A172 (cell line): Measurements from ENCODE around the gene WWOX. TPM values are rescaled to one million over a fixed set of nuclear protein-coding genes. Genes with fewer than 3 reads are reported as not detected.
"Not testable (repeated sequence)": the region's sequence is repeated elsewhere in the genome, so short reads cannot be mapped to it uniquely, and the experiment has no call there.

Source experiments
- DNase-seq: peaks from one replicate; pipeline ENCODE4 v3.0.0-alpha.2; 2015; ENCODE audit warnings: low spot score
- total RNA-seq: library from RNA; depleted of rRNA; stranded (reverse); fragments of >200 nt; shearing (Covaris generic); gene quantifications from 2 replicates; pipeline ENCODE4 v1.2.3, GENCODE V29; 2014

WWOX gene
- total RNA-seq, 1 experiment from 2014 or later: 29.6 TPM

DNA sequence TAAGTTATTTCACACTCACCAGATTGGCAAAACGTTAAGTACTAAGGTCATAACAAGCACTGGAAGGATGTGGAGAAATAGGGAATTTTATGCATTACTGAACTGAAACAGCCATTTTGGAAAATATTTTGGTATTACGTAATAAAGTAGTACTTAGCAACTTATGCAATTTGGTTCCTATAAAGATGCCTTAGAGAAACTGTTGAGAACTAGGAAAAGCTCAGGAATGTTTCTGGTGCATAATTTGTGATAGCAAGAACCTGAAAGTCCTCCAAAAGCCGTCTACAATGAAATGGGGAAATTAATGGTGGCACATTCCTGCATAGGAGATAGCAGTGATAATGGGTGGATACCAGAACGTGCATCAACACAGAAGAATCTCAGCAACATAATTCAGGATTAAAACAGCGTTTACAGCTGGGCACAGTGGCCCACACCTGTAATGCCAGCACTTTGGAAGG is 472.5 kb downstream of the WWOX start:
- no peak for DNase-seq

DNA sequence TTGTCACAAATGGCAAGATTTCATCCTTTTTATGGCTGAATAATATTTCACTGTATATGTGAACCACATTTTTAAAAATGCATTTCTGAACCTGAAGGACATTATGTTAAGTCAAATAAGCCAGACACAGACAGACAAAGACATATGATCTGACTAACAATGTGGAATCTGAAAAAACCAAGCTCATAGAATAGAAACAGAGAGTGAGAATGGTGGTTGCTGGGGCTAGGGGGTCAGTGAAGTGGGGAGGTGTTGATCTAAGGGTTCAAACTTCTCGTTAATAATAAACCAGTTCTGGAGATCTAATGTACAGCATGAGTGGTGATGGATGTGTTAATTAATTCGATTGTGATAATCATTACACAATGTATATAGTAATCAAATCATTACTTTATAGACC is 475.1 kb downstream of the WWOX start:
- DNase-seq: no peak

DNA sequence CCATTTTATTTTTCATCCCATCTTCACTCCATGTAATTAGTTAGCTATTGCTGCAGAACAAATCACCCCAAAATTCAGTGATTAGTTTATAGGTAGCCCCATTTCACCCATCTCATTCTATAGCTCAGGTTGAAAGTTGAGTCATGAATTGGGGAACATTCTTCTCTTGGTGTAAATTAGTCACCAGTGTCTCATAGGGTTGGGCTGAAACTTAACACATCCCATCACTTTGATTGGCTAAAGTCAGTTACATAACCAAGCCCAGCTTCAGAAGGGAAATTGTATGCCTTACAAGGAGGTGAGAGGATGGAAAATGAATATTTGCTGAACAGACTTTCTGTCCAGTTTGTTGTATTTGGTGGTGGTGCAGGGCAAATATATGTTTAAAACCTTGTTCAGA is 477.5 kb downstream of the WWOX start:
- DNase-seq: no peak

DNA sequence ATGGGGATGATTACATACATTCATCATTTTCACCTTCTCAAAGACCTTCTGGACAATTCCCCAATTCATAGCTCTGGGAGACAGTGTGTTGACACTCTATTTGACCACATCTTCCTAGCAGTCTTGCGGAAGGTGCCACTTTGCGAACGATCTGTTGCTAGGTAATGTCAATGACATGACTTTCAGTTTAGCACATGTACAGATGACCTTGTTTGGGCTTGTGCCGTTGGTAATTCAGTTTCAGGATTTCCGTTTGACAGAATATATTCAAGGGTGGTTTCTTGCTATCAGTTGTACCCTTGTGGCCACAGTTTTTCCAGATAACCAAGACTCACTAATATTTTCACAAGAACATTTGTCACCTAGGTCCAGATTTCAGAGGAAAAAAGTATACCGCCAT is 478.2 kb downstream of the WWOX start:
- DNase-seq: no peak

DNA sequence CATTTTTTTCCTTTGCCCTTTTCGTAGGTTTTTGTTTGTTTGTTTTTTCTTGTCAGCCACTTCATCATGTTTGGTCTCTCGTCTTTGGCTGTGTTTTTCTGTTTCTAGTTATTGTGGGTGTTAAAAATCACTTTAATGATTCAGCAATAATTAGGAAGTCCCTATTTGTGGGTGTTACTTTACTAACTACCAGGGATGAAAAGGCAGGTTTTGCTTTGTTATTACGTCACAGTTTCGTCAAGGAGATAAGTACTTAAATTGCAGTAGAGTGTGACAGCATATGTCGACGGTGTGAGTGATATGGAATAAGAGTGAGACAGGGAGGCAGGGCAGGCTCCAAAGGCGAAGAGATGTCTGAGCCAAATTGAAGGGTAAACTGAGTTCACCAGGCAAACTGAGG is 479.6 kb downstream of the WWOX start:
- no peak for DNase-seq

DNA sequence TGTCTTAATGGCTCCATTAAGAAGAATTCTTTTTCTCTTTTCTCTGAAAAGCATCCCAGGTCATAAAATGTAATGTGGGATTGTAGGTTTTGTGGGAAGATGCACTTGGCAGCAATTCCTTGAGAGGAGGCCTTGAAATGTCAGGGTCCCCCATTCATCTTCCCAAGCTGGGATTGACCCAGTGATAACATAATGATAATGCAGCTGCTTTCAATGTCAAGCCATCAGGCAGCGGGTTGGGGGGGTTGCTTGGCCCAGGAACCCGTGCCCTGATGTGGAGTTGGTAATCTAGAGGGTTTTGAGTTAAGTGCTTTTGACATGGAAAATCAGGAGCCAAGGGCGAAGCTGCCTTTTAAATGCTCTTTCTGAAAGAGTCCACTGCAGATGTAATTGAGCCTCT is 484.0 kb downstream of the WWOX start:
- no peak for DNase-seq

DNA sequence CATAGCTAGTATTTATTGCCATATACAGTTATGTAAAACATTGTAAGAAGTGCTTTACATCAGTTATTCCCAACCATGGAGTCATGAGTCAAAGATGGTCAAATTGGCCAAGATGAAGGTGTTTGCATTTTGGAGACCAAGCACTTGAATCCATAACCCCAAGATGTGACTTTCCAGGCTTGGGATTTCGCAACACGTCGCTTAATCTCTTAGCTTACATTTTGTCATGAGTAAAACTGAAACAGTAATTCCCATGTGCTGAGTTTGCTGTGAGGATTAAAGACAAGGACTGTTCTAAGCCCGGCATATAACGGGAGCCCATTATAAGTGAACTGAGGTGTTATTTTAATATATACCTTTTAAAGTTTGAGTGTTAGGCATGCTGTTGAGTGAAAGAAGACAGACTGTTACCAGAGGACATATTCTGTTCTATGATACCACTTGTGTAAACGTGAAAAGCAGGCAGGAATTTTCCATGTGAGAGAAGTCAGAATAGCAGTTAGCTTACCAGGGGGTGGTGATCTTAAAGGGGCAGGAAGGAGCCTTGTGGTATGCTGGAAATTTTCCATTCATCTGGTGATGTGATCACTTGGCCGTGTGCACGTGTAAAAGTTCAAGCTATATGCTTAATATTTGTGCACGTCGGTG is 484.9 kb downstream of the WWOX start:
- no peak for DNase-seq

DNA sequence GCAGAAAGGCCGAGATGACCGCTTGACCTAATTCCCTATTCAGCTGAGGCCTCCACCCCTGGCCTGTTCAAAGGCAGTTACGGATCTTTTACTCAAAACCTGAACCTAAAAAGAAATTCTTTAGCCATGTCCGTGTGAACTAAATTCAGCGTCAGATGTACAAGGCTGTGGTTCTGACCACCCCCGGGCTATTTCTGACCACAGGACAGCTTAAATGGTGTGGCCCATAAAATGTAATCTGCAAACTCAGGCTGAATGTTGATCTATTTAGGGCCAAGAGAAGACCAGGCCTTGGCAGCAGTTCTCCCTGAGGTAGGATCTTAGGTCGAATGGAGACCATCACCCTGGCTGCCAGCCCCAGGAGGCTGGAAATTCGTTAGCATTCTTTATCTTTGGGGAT is 485.5 kb downstream of the WWOX start:
- no peak for DNase-seq

DNA sequence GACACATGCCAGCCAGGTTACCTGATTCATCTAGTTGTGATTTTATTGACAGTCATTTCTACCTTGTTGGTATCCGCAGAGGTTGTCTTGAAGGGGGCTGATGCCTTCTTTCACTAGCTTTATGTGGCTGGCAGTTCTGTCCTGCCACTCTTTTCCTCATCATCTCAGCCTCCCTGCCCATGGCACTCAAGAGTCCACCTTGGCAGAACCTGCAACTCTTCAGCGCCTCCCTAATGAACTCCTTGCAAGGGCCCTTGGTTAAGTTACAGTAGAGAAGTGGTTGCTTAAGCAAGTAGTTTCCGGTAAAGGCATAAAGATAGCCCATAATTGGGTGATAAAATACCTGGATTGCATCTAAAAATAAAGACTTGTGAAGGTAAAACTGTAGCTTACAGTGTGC is 489.9 kb downstream of the WWOX start:
- no peak for DNase-seq

DNA sequence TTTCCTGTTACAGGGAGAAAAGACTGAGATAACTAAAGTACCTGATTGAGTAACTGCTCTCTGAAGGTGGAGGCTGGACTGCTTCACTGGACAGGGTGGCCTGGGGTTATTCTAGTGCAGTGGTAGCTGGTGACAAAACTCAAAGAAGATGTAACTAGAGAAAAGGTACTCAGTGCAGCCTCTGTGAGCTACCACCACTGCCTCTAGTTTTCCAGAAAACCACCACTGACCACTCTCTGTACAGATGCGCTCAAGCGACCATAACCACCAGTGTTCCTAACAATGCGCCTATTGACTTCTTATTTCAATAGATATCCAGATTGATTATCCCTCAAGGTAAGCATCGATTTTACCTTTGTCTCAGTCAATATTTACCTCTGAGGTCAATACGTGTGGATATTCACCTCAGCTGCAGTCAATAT is 492.2 kb downstream of the WWOX start:
- DNase-seq: no peak

DNA sequence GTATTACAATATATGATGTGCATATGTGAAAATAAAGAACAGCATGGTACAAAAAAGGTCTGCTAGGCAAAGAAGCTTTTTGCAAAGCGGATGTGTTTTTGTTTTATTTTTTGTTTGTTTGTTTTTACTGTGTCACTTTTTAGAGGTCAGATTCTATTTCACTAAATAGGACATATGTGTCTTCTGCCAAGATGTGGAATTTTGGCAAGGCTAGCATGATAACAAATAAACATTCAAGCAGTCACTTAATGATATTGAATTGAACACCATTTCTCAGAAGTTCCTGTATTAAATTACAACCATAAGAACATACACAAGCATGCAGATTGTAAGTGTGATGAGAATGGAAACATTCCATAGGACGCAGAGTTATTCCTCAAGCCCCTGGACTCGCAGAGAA is 492.7 kb downstream of the WWOX start:
- DNase-seq: no peak

DNA sequence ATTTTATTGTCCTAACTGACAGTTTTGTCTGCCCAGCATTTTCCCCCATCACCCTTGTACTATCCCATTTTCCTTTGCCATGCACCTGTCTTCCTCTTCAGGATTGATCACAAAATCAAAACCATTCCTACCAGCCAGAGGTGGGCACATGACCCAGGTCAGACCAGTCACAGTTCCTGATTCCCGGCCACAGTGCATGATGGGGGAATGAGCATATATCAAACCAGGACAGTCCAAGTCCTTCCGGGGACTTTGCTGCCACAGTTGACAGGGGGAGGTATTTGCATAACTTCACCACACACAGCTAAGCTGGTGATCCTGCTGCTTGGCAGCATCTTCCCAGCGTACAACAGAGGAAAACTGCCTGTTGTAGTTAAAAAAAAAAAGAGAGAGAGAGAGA is 493.9 kb downstream of the WWOX start:
- no peak for DNase-seq

DNA sequence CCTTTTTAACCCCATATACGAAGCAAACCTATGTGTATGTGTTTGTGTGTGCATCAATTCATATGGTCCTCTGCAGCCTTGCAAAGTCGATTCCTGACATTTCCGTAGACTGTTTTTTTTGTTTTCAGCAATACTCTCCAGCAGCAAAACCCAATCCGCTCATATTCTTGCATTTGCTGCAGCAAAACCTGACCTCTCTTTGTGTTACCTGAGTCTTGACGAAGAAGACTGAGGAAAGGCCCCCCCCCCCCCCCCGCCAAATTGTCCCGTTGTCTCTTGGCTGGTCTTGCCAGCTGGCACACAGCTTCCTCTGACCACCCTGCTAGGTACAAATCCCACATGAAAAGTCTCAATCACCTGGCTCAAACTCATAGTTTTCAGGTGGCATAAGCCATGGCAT is 494.7 kb downstream of the WWOX start:
- DNase-seq: no peak

DNA sequence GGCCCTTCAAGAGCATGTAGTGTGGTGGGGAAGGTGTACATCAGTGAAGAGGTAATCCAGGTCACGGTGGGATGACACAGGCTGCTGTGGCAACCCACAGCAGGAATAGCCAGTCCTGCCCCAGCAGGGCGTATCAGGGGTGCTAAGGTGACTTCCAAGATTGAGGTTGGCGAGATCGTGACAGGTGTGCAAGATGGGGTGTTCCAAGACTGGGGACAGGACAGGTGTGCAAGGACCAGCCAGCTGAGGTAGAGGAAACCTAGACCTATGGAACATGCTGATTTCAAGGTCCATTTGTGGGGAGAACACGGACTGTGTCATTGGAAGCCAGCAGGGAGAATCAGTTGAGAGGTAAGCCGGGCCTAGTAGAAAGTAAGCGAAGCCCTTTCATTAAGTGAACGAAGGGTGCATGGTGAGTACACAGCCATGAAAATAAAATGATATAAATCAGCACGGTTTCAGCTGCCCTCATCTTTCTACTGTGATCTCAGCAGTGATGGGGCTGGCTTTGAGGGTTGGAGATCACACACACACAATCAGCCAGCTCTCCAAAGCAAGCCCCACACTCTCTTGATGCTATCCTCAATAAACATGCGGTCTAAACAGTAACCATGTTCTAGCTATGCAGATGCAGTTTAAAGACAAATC is 497.0 kb downstream of the WWOX start:
- no peak for DNase-seq

DNA sequence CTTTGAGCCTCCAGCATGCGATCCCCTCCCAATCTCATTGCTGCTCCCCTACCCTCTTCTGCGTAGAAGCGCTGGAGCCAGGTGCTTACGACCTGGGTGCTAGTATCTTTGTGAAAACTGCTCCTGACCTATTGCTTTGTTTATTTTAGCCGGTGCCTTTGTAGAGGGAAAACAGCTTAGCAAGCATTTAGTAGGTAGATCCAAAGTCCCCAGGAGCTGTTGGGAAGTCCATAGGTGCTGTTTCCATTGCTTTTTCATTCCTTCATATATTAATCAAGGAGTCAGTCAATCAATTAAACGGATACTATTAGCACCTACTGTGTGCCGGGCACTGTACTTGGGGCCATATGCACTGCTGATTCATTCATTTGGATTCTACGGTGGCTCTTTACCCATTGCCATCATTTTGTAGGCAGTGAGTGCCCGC is 497.6 kb downstream of the WWOX start:
- DNase-seq: no peak

DNA sequence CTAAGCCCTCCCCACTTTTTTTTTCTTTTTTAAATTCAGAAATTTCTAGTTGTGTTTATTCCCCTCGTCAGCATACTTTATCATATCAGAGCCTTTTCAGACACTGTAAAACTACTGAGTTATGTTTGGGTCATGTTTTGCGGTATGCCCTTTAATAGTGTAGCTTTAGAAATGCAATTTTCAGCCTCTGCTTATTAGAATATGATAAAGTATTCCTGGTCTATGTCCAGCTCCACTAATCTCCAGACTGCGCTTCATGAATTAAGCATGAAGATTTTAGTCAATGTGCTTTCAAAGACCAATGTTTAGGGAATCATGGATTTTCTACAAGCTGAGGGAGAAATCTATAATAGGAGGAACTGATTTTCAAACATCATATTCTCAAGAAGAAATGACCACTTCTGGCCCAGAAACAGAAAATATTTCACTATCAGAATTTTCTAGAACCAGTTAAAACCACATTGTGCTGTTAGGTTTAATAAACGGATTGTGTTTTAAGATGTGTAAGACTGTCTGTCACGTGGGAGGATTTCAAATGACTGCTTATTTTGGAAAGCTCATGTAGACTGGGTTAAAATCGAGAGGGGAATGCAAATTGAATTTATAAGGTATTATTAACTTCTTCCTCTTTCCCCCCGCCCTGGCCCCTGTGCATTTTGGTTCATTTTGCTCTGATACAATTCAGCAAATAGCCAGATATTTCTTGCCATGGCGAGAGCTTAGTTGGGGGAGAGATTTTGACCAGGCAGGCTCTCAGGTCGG is 498.5 kb downstream of the WWOX start:
- no peak for DNase-seq

DNA sequence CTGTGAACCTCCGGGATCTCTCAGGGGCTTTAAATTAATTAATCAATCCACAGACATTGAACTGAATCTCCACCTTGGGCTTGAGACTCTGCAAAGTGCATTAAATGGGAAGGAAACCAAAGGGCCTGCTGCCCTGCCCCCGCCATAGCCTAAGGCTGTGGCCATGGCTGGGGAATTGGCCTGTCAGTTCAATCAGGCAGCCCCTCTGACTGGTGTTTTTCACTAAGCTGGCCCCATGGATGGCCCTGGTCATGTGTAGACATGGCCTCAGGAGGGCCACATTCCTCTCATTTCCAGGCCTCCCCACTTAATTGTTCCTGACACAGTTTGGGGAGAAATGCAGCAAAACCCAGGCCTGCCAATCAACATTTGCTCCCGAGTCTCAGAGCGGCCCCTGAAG is 499.8 kb downstream of the WWOX start:
- no peak for DNase-seq

DNA sequence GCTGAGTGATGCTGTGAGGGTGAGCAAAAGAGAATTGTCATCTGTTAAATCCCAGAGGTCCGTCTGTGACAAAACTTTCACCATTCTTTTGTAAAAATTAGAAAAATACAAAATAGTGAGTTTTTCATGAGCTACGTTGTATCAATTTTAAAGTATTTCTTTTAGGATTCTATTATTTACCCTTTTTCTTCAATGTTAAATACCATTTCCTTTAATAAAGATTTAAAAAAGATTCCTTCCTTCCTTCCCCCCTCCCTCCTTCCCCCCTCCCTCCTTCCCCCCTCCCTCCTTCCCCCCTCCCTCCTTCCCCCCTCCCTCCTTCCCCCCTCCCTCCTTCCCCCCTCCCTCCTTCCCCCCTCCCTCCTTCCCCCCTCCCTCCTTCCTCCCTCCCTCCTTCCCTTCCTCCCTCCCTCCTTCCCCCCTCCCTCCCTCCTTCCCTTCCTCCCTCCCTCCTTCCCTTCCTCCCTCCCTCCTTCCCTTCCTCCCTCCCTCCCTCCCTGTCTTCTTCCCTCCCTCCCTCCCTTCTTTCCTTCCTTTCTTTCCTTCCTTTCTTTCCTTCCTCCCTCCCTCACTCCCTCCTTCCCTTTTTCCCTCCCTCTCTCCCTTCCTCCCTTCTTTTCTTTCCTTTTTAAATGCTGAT is 505.1 kb downstream of the WWOX start:
- DNase-seq: not testable (repeated sequence)

DNA sequence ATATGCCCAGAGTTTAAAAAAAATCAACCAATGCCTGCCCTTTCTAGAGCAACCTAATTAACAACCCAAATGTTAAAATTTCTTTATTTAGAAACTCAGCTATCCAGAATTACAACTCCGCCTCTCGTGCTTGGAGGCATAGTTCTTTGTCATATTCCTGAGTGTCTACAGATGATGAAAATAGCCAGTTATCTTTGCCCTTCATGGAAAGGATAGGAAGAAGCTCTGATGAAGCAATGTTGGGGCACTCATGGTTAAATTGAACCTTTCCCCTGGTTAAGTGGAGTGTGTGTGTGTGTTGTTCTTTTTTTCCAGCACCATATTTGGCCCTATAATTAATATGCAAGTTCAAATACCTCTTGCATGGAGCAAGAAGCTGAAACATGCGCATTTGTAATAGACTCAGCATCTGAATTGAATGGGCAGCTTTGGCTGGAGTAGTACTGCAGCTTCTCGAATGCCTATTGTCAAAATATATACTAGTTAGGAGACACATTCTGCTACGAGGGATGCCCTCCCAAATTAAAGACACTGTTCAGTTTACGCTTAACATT is 506.2 kb downstream of the WWOX start:
- no peak for DNase-seq

DNA sequence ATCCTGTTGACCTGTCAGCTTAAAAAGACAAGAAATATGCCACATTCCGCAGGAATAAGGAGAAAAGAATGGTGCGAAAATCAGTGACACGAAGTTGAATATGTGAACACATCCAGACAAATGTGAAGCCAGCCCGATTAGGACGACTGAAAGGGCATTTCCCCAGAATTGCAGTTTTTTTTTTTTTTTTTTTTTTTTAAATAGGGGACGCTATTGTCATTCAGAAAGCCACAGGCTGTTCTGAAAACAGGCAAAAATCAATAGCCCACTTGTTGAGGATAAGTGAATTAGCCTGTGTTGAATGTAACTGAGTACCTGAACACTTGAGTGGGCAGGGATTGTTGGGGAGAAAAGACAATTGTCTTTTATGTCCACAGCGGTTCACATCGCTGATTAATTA is 507.1 kb downstream of the WWOX start:
- DNase-seq: no peak

DNA sequence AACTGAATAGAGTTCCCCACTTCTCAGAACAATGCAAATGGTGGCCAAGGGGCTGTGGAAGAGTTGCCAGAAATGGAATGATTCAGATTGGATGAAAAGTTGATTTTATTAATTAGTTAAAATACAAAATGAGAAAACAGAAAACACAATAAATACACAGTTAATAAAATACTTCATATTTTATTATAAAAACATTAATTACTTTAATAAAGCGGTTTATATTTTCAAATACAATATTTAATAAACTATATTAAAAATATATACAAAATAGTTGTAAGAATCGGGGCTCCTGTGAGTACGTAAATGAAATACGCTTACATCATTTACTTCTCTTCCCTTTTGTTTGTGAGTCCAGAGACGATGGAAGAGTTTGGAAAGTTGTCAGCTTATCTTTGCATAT is 507.6 kb downstream of the WWOX start:
- no peak for DNase-seq

DNA sequence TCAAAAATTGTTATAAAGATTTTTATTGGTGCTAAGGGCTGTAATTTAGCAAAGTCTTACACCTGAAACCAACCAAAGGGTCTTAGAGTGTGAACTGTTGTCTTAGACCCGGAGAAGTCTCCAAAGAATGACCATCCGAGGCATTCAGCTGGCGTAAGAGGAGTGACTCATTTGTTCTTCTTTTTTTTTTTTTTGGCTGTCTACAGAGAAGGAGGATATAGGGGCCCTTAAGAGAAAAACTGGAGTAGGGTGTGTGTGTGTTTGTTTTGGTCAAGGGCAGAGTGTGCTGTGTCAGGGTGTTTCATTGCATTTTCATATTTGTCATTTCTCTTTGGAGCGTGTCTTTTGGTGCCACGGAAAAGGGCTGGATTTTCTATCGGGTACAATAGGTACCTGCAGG is 508.0 kb downstream of the WWOX start:
- DNase-seq: no peak
